Peyer's patch (tissue), 4 donors: ENCODE data around the gene MCTP2.

Experiments used
- CTCF ChIP-seq, 6 experiments: fragments of 450-650 bp in 4 of 6; fragments of 200-600 bp in 2 of 6; sonication (generic) in 1 of 6; IDR thresholded peaks; one replicate each; pipeline ENCODE4 v1.5.1; 2017 to 2019; ENCODE audit warnings: antibody characterized with exemption in 6 of 6, mild to moderate bottlenecking in 3 of 6, moderate library complexity in 1 of 6
- POLR2A ChIP-seq, 2 donors: fragments of 450-650 bp; IDR thresholded peaks; one replicate each; pipeline ENCODE4 v1.5.1; 2017; ENCODE audit warnings: antibody characterized with exemption in 2 of 2, mild to moderate bottlenecking in 2 of 2, moderate library complexity in 2 of 2

GRCh38 chr15:94493176-94493575, 261.8 kb downstream of the MCTP2 start:
- no peak for TF ChIP-seq CTCF (IDR thresholded peaks at IDR 0.05)
- no peak for TF ChIP-seq POLR2A (IDR thresholded peaks at IDR 0.05)
